ENCODE data around the gene PLCH1.

PLCH1 gene

DNA sequence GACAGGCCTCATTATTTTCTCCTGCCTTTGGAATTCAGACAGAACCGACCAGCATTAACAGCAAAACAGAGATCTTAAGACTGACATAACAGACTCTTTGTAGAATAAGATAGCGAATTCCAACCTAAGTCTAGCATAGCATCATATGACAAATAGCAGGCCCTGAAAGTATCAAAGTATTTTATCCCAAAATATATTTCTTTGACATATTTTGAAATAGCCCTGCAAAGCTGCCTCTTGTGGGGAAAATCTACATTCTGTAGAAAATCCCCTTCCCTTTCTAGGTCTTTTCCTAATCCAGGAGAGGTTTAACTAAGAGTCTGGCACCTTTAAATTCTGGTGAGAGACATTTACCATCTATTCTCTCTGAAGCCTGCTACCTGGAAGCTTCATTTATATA, 417.0 kb downstream of the PLCH1 start:
- no peak for DNase-seq

DNA sequence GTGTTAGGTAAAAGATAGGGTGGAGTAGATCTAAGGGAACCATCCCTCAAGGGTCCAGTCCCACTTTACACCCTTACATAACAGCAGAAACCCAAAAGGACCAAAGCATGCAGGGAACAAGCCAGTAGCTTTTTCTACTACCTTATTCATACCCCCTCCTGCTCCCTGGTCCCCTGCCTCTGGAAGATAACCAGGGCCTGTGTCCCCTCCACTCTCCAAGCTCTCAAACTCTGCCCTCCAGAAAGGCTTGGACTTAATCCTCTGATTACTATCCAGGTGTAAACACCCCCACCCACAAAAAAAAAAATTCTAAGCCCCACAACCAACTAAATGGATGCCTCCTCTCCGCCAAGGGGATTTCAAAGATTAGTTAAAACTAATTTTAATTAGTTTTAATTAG, 417.4 kb downstream of the PLCH1 start:
- DNase-seq: no peak

GRCh38 chr3:155326901-155327300, 418.0 kb downstream of the PLCH1 start:
- no peak for DNase-seq

- DNase-seq: no peak
Measured at GRCh38 chr3:155326244-155326643, 418.6 kb downstream of the PLCH1 start.

Data from activated CD4-positive, alpha-beta T cell treated with anti-CD3 and anti-CD28 coated beads, Interleukin-2, amount 50 U/mL, for 4 hours (primary cell).